ENCODE measurements around the gene PRICKLE2. TPM values are rescaled to one million over a fixed set of nuclear protein-coding genes. Genes with fewer than 3 reads are reported as not detected.

The PRICKLE2 gene
- total RNA-seq, 1 experiment from 2014 or later: 3.2 TPM

GRCh38 chr3:64259636-64260035 lies 34.4 kb upstream of the PRICKLE2 start:
- Histone ChIP-seq H4K20me1 (ENCODE audit: control insufficient read depth, insufficient read depth, insufficient read length) (no peaks in the 10 kb centered on the region), H2BK5ac (ENCODE audit: insufficient read length, low read length) (no peak overlapping the region), H3T11ph (ENCODE audit: low read length) (no peak overlapping the region), H4K91ac (ENCODE audit: insufficient read length, low read depth, low read length) (no peak overlapping the region), H4K8ac (replicated peaks; ENCODE audit: insufficient read length, low read depth, low read length) (no peak overlapping the region), H3K14ac (ENCODE audit: insufficient read depth, low read length) (no peak overlapping the region), H3K56ac (ENCODE audit: insufficient read length, low read depth, low read length) (no peak overlapping the region), H3K23ac (ENCODE audit: insufficient read length, low read depth, low read length) (no peak overlapping the region), H3K27me3 (ENCODE audit: insufficient read depth, low read length) (no peaks in the 10 kb centered on the region), H2BK12ac (ENCODE audit: insufficient read length, low read depth, low read length) (no peak overlapping the region), H2BK120ac (ENCODE audit: low read depth, low read length, poor library complexity, severe bottlenecking) (no peak overlapping the region), H3K79me2 (ENCODE audit: insufficient read depth, low read length) (no peaks in the 10 kb centered on the region), H3K79me1 (ENCODE audit: insufficient read depth, low read depth, low read length, poor library complexity, severe bottlenecking) (no peaks in the 10 kb centered on the region), H3K9ac (ENCODE audit: extremely low read depth, insufficient read length, low read length) (no peak overlapping the region), H3K23me2 (ENCODE audit: insufficient read length, low read depth, low read length, poor library complexity, severe bottlenecking) (no peaks in the 10 kb centered on the region), H3K4ac (ENCODE audit: low read depth, low read length) (no peak overlapping the region), H3K9me3 (ENCODE audit: control insufficient read depth, low read depth, low read length) (no peaks in the 10 kb centered on the region), H3K27ac (ENCODE audit: insufficient read length, low read depth, low read length) (no peak overlapping the region), H2AK5ac (ENCODE audit: insufficient read length, low read length) (no peak overlapping the region), H3K4me2 (ENCODE audit: insufficient read depth, insufficient read length, low read length) (no peak overlapping the region), H3K4me1 (ENCODE audit: insufficient read depth, low read length) (no peaks in the 10 kb centered on the region), H3K18ac (ENCODE audit: insufficient read length, low read depth, low read length) (no peak overlapping the region), H2BK15ac (ENCODE audit: low read depth, low read length) (no peak overlapping the region), H2AFZ (ENCODE audit: low read length) (no peak overlapping the region), H2BK20ac (ENCODE audit: low read depth, low read length, poor library complexity, severe bottlenecking) (no peak overlapping the region), H4K5ac (ENCODE audit: insufficient read length, low read depth, low read length) (no peak overlapping the region)
- no CpG with 5 or more reads among the region's 2 CpGs for WGBS (ENCODE audit: extremely low coverage, insufficient read length, low lambda C conversion rate)
- H3K27ac Mint-ChIP-seq: no peak overlapping the region; a peak in 1 of 7 replicates
- H3K4me1 Mint-ChIP-seq: no peaks in the 10 kb centered on the region
- no peaks in the 10 kb centered on the region; a peak in 1 of 5 replicates for H3K9me3 Mint-ChIP-seq
- no peak overlapping the region for H3K4me3 Mint-ChIP-seq
- no peaks in the 10 kb centered on the region; the same call in 1 of the 2 replicates for H3K27me3 Mint-ChIP-seq (ENCODE audit: low read depth)
- no peak for DNase-seq
- no peak for TF ChIP-seq CTCF (conservative IDR thresholded peaks at IDR 0.05)
- no peaks in the 10 kb centered on the region for H3K36me3 Mint-ChIP-seq (ENCODE audit: insufficient read depth in 1 of 3, low read depth in 3 of 3)
